ENCODE results near the gene ABTB2. TPM values are rescaled to one million over a fixed set of nuclear protein-coding genes. Genes with fewer than 3 reads are reported as not detected.

ABTB2 gene
- total and polyA plus RNA-seq, 10 of the 15 experiments (the other 5 are each of a cell fraction or from before 2014, with no cell fraction given), result 0.13 to 2.1 (median 0.72) TPM

DNA sequence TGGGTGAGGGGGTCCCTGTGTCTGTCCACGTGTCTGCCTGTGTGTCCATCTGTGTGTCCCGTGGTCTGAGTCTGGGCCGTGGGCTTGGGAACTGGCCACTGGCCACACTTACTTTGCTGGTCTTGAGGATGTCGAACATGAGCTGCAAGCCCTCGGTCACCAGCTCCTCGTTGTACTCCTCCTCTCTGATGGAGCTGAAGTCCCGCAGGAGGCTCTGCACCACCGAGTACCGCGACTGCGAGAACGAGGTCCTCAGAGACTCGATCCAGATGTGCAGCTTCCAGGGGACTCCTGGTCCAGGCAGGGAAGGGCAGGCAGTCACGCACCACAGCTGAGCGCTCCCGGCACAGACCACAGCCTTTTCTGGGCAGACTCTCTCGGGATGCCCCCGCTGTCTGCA is 197.0 kb downstream of the ABTB2 start (continued):
- TF ChIP-seq, protein P1, sequence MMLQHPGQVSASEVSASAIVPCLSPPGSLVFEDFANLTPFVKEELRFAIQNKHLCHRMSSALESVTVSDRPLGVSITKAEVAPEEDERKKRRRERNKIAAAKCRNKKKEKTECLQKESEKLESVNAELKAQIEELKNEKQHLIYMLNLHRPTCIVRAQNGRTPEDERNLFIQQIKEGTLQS (IDR thresholded peaks at IDR 0.05; ENCODE audit: borderline replicate concordance, extremely low read depth, low read depth, low read length), result no peak
- TF ChIP-seq ZNF24 (IDR thresholded peaks at IDR 0.05), result no peak
- TF ChIP-seq, protein P2, sequence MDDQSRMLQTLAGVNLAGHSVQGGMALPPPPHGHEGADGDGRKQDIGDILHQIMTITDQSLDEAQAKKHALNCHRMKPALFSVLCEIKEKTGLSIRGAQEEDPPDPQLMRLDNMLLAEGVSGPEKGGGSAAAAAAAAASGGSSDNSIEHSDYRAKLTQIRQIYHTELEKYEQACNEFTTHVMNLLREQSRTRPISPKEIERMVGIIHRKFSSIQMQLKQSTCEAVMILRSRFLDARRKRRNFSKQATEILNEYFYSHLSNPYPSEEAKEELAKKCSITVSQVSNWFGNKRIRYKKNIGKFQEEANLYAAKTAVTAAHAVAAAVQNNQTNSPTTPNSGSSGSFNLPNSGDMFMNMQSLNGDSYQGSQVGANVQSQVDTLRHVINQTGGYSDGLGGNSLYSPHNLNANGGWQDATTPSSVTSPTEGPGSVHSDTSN (IDR thresholded peaks at IDR 0.05; ENCODE audit: insufficient replicate concordance, low read depth, low read length), result no peak
- TF ChIP-seq SIN3A (IDR thresholded peaks at IDR 0.05; ENCODE audit: low read depth, low read length), result no peak
- no peak for TF ChIP-seq JUNB (IDR thresholded peaks at IDR 0.05)
- TF ChIP-seq RFX5 (IDR thresholded peaks at IDR 0.05; ENCODE audit: low read depth, low read length), result no peak
- no peak for TF ChIP-seq BACH1 (IDR thresholded peaks at IDR 0.05; ENCODE audit: borderline replicate concordance)
- TF ChIP-seq CBX5 (IDR thresholded peaks at IDR 0.05; ENCODE audit: low read depth), result no peak
- TF ChIP-seq, protein P3, sequence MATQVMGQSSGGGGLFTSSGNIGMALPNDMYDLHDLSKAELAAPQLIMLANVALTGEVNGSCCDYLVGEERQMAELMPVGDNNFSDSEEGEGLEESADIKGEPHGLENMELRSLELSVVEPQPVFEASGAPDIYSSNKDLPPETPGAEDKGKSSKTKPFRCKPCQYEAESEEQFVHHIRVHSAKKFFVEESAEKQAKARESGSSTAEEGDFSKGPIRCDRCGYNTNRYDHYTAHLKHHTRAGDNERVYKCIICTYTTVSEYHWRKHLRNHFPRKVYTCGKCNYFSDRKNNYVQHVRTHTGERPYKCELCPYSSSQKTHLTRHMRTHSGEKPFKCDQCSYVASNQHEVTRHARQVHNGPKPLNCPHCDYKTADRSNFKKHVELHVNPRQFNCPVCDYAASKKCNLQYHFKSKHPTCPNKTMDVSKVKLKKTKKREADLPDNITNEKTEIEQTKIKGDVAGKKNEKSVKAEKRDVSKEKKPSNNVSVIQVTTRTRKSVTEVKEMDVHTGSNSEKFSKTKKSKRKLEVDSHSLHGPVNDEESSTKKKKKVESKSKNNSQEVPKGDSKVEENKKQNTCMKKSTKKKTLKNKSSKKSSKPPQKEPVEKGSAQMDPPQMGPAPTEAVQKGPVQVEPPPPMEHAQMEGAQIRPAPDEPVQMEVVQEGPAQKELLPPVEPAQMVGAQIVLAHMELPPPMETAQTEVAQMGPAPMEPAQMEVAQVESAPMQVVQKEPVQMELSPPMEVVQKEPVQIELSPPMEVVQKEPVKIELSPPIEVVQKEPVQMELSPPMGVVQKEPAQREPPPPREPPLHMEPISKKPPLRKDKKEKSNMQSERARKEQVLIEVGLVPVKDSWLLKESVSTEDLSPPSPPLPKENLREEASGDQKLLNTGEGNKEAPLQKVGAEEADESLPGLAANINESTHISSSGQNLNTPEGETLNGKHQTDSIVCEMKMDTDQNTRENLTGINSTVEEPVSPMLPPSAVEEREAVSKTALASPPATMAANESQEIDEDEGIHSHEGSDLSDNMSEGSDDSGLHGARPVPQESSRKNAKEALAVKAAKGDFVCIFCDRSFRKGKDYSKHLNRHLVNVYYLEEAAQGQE (IDR thresholded peaks at IDR 0.05; ENCODE audit: low read depth, low read length), result no peak
